GM18505 (cell line): ENCODE measurements around the gene RDH8.
"Not testable (repeated sequence)": the region's sequence is repeated elsewhere in the genome, so short reads cannot be mapped to it uniquely, and the experiment has no call there.

Experiments
- ATAC-seq: cut with Tn5 transposase; IDR thresholded peaks from one replicate; pipeline ENCODE4 v1.9.1; 2021; ENCODE audit not compliant: unreplicated experiment
- POLR2A ChIP-seq: IDR thresholded peaks from 4 replicates; pipeline ENCODE4 v1.6.1; 2011; ENCODE audit warnings: borderline replicate concordance; ENCODE audit not compliant: insufficient read depth, insufficient read length; ENCODE audit errors: extremely low read depth

The RDH8 gene

GRCh38 chr19:10008184-10008765 lies 5.0 kb upstream of the RDH8 start:
- ATAC-seq = no peak
- no peak for TF ChIP-seq POLR2A

GRCh38 chr19:10009714-10010224 lies 3.5 kb upstream of the RDH8 start:
- TF ChIP-seq POLR2A = no peak
- ATAC-seq = no peak

GRCh38 chr19:10010247-10010691 lies 3.0 kb upstream of the RDH8 start, which contains the start of gene COL5A3:
TSS of gene COL5A3 (minus strand) at chr19:10010504. CDS start at chr19:10010385, 119 bp downstream.
- no peak for ATAC-seq
- TF ChIP-seq POLR2A = no peak

GRCh38 chr19:10010939-10011338 lies 2.3 kb upstream of the RDH8 start:
- no peak for ATAC-seq
- no peak for TF ChIP-seq POLR2A

- TF ChIP-seq POLR2A = no peak
- ATAC-seq = no peak
These were observed 1.3 kb upstream of the RDH8 start for GRCh38 chr19:10011974-10012373.

- no peak for ATAC-seq
- no peak for TF ChIP-seq POLR2A
These were observed 743 bp downstream of the RDH8 start for GRCh38 chr19:10013834-10014618.

GRCh38 chr19:10018263-10018662 lies 5.0 kb downstream of the RDH8 start:
- ATAC-seq = no peak
- no peak for TF ChIP-seq POLR2A

- no peak for ATAC-seq
- no peak for TF ChIP-seq POLR2A
These were observed 5.5 kb downstream of the RDH8 start for GRCh38 chr19:10018786-10019185.

GRCh38 chr19:10019246-10019645 lies 6.0 kb downstream of the RDH8 start:
- no peak for ATAC-seq
- TF ChIP-seq POLR2A = no peak

- TF ChIP-seq POLR2A = no peak
- ATAC-seq = no peak
These were observed 7.6 kb downstream of the RDH8 start for GRCh38 chr19:10020851-10021250.

- ATAC-seq = no peak
- TF ChIP-seq POLR2A = no peak
These were observed 8.2 kb downstream of the RDH8 start for GRCh38 chr19:10021446-10021845.

- ATAC-seq = no peak
- no peak for TF ChIP-seq POLR2A
These were observed 8.6 kb downstream of the RDH8 start for GRCh38 chr19:10021863-10022262.

- ATAC-seq = not testable (repeated sequence)
These were observed 9.8 kb downstream of the RDH8 start for GRCh38 chr19:10023096-10023495.

GRCh38 chr19:10026744-10027143 lies 13.5 kb downstream of the RDH8 start:
- no peak for TF ChIP-seq POLR2A
- ATAC-seq = no peak
